Panc1 (cell line): ENCODE results near the gene PHF2. TPM values are rescaled to one million over a fixed set of nuclear protein-coding genes. Genes with fewer than 3 reads are reported as not detected.

Source experiments
- ATAC-seq: fragments of 200-7000 bp; cut with Tn5 transposase; 2 replicates; pipeline ENCODE4 v1.9.1; 2020; ENCODE audit warnings: mild to moderate bottlenecking, moderate library complexity
- BruUV-seq: library from RNA; stranded (reverse); fragments of 400-500 nt; replicated peaks from 2 replicates; lab custom pipeline; 2021; lab: Mats Ljungman, UMichigan
- CTCF ChIA-PET: fragments of 300-600 bp; sonication (Branson Sonifier 250); formaldehyde crosslinking; loops from one replicate; lab custom pipeline; 2022; ENCODE audit warnings: antibody characterized with exemption; lab: Charles Lee
- POLR2A ChIA-PET: fragments of 300-600 bp; sonication (Branson Sonifier 250); formaldehyde crosslinking; loops from one replicate; lab custom pipeline; 2022; ENCODE audit warnings: antibody characterized with exemption; lab: Charles Lee
- DNase-seq: peaks from one replicate; pipeline ENCODE4 v3.0.0-alpha.2; 2010; ENCODE audit warnings: low read depth, low spot score
- H3K27ac ChIP-seq: 2 replicates; pipeline ENCODE4 v1.5.1; 2011; ENCODE audit warnings: mild to moderate bottlenecking, low read length, inconsistent platforms
- H3K27me3 ChIP-seq: fragments of 200-500 bp; sonication (Bioruptor generic); 2 replicates; pipeline ENCODE4 v1.6.0; 2014; ENCODE audit warnings: low read length, inconsistent platforms; ENCODE audit not compliant: control insufficient read depth, insufficient read depth
- H3K36me3 ChIP-seq: fragments of 200-500 bp; sonication (Bioruptor generic); 2 replicates; pipeline ENCODE4 v1.5.1; 2014; ENCODE audit warnings: inconsistent platforms, mild to moderate bottlenecking, low read length, moderate library complexity; ENCODE audit not compliant: control insufficient read depth, insufficient read depth
- H3K4me1 ChIP-seq: 2 replicates; pipeline ENCODE4 v1.5.1; 2011; ENCODE audit warnings: inconsistent platforms, mild to moderate bottlenecking, low read length, moderate library complexity; ENCODE audit not compliant: control insufficient read depth, insufficient read depth
- H3K4me3 ChIP-seq, 2 experiments: 2 replicates each; pipeline ENCODE4 v1.5.1; 2011 to 2012; ENCODE audit warnings: low read depth in 2 of 2, low read length in 2 of 2, mild to moderate bottlenecking in 2 of 2, inconsistent platforms in 1 of 2, moderate library complexity in 1 of 2
- H3K9me3 ChIP-seq: fragments of 200-500 bp; sonication (Bioruptor generic); 2 replicates; pipeline ENCODE4 v1.5.1; 2014; ENCODE audit warnings: low read depth, mild to moderate bottlenecking, inconsistent platforms, low read length, moderate library complexity; ENCODE audit not compliant: control insufficient read depth, insufficient read depth
- CTCF ChIP-seq: fragments of 450-650 bp; IDR thresholded peaks from 2 replicates; pipeline ENCODE4 v1.5.1; 2017; ENCODE audit warnings: mild to moderate bottlenecking
- POLR2AphosphoS5 ChIP-seq: IDR thresholded peaks from 2 replicates; pipeline ENCODE4 v1.6.1; 2012; ENCODE audit warnings: mild to moderate bottlenecking, low read depth, low read length, moderate library complexity
- REST ChIP-seq, 2 experiments: IDR thresholded peaks; 2 replicates each; pipeline ENCODE4 v1.6.1; 2011 to 2012; ENCODE audit warnings: low read depth in 2 of 2, control low read depth in 1 of 2, low read length in 1 of 2, mild to moderate bottlenecking in 1 of 2, moderate library complexity in 1 of 2; ENCODE audit not compliant: insufficient read depth in 1 of 2
- SIN3A ChIP-seq: IDR thresholded peaks from 2 replicates; pipeline ENCODE4 v1.6.1; 2012; ENCODE audit warnings: low read depth, mild to moderate bottlenecking, low read length, moderate library complexity, borderline replicate concordance; ENCODE audit not compliant: insufficient read depth
- TCF7L2 ChIP-seq: IDR thresholded peaks from 2 replicates; pipeline ENCODE4 v1.6.1; 2011; ENCODE audit warnings: mild to moderate bottlenecking, low read depth, low read length, inconsistent platforms
- in situ Hi-C: cut with HindIII; loops from 2 replicates; pipeline ENCODE4 v1.10.0; 2016; ENCODE audit warnings: low sequenced_read_pairs, low pct_unique_long_range_greater_than_20kb
- intact Hi-C: fragments of 100-400 bp; cut with micrococcal nuclease; formaldehyde crosslinking; loops from one replicate; pipeline ENCODE4 v1.10.0; 2022; ENCODE audit not compliant: unreplicated experiment
- total RNA-seq: library from RNA; stranded (reverse); gene quantifications from one replicate; pipeline ENCODE4 v1.2.1, GENCODE V29; 2021; ENCODE audit not compliant: unreplicated experiment

PHF2 gene
- total RNA-seq, 1 experiment from 2014 or later: 16.6 TPM

GRCh38 chr9:93595861-93596365, 19.5 kb downstream of the PHF2 start:
- Histone ChIP-seq H3K9me3 (no peaks in the 10 kb centered on the region), H3K27ac (no peak overlapping the region), H3K4me3 (no peak overlapping the region), H3K36me3 (no peaks in the 10 kb centered on the region), H3K27me3 (no peaks in the 10 kb centered on the region), H3K4me1 (no peaks in the 10 kb centered on the region; the same call in 1 of the 2 replicates)
- POLR2A ChIA-PET: no interaction called here
- BruUV-seq: no TSS peak
- ATAC-seq (no peak), DNase-seq (no peak)
- in situ Hi-C loops (no loop called here), intact Hi-C loops (no loop called here)
- CTCF ChIA-PET: no interaction called here
- TF ChIP-seq SIN3A: no peak
- no peak for TF ChIP-seq REST (IDR thresholded peaks at IDR 0.05; ENCODE audit: insufficient read depth in 1 of 2, low read depth in 2 of 2, low read length in 1 of 2)
- no peak for TF ChIP-seq CTCF
- TF ChIP-seq POLR2AphosphoS5: no peak
- TF ChIP-seq TCF7L2: no peak

- no TSS peak for BruUV-seq
- POLR2A ChIA-PET: no interaction called here
- H3K9me3 ChIP-seq: no peaks in the 10 kb centered on the region
- no peak overlapping the region for H3K27ac ChIP-seq
- in situ Hi-C loops (no loop called here), intact Hi-C loops (no loop called here)
- TF ChIP-seq POLR2AphosphoS5: no peak
- TF ChIP-seq TCF7L2: no peak
- no peak for TF ChIP-seq CTCF
- TF ChIP-seq REST (IDR thresholded peaks at IDR 0.05; ENCODE audit: insufficient read depth in 1 of 2, low read depth in 2 of 2, low read length in 1 of 2): no peak
- no peak for TF ChIP-seq SIN3A
- H3K4me1 ChIP-seq: no peaks in the 10 kb centered on the region; the same call in 1 of the 2 replicates
- CTCF ChIA-PET: no interaction called here
- DNase-seq (no peak), ATAC-seq (no peak)
- H3K36me3 ChIP-seq: no peaks in the 10 kb centered on the region
- no peaks in the 10 kb centered on the region for H3K27me3 ChIP-seq
- H3K4me3 ChIP-seq: no peak overlapping the region
These were observed 20.0 kb downstream of the PHF2 start for GRCh38 chr9:93596399-93596798.
